Ramos (cell line): ENCODE data around the gene TBC1D22A.

ENCODE experiments used
- in situ Hi-C: fragments of 300-500 bp; cut with MboI; formaldehyde crosslinking; loops from one replicate; pipeline ENCODE4 v1.14.3; 2022; ENCODE audit warnings: low sequenced_read_pairs; ENCODE audit not compliant: unreplicated experiment

Gene TBC1D22A

DNA sequence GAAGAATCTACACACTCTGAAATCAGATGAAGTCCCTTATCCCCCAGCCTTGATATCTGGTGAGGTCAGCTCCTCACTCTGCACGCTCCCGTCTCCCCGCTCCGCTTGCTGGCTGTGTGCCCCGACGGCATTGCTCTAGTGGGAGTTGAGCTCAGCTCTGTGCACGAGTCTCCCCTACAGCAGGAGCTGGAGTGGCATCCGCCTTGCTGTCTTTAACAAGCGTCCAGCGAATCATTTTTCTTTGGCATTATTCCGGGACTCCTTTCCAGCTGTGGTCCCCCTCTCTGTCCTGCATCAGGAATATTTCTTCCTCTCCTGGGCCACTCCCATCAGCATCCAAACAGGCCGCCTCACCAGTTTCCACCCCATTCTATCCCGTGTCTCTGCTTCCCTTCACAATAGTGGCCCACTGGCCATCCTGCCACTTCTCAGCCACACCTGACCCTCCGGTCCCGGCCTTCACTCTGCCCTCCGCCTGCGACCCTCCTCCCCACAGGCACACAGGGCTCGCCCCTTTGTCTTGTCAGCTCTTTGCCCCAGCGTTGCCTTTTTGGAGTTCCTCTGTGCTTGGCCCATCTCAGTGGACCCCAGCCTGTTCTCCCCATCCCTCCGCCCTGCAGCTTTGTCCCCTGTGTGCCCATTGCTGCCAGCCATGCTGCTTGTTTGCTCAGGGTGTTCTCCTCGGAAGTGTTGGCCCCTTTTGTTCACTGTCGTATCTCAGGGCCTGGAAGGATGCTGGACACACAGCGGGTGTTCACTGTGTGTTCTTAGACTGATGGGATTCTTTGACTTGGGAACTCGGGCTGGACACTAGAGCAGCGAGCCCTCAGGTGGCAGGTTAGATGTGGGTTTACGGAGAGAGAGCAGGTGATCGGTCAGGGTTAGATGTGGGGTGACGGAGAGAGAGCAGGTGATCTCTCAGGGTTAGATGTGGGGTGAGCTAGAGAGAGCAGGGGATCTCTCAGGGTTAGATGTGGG is 441.8 kb downstream of the TBC1D22A start:
- in situ Hi-C loops: no loop called here

DNA sequence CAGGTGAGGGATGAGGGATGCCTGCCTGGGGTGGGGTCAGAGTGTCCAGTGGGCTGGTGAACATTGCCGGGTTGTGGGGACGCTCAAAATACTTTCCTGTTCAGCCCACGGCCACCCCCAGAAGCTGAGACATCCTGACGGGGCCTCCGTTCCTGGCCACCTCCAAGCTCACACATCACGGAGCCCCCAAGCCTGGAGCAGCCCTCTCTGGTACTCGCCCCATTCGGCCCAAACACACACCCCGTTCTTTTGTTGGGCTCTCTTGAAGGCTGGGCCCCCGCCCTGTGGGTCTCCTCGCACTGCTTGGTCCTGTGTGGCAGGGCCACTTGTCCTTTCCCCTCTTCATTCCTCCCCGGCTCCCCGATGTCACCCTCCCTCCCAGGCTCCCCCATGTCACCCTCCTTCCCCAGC is 442.6 kb downstream of the TBC1D22A start:
- in situ Hi-C loops: no loop called here

DNA sequence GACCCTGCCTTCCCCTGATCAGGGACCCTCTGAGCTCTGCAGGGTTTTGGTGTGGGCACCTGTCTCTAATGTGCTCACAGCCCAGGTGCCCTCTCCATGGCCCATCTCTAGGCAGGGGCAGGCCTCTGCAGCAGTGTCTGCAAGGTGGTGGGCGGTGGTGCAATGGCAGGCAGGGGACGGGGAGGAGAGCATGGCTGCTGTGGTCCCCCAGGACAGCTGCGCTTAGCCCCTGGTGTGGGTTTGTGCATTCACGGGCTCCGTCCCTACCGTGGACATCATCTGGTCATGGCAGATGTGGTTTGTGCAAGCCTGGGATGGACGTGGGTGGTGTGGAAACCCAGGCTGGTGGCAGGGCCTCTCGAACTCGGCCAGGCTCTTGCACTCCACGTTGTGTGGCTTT is 443.1 kb downstream of the TBC1D22A start:
- in situ Hi-C loops: no loop called here

DNA sequence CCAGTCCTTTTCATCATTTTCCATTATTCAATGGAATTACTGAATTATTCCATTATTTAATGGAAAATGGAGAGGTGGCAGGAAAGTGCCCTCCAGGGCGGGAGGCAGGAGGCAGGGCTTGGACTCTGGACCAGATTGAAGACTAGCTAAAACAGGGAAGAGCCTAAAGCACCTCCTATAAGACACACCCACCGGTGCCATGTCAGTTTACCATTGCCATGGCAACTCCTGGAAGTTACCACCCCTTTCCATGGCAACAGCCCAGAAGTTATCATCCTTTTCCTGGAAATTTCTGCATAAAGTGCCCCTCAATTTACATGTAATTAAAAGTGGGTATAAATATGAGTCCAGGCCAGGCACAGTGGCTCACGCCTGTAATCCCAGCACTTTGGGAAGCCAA is 443.7 kb downstream of the TBC1D22A start:
- in situ Hi-C loops: no loop called here

DNA sequence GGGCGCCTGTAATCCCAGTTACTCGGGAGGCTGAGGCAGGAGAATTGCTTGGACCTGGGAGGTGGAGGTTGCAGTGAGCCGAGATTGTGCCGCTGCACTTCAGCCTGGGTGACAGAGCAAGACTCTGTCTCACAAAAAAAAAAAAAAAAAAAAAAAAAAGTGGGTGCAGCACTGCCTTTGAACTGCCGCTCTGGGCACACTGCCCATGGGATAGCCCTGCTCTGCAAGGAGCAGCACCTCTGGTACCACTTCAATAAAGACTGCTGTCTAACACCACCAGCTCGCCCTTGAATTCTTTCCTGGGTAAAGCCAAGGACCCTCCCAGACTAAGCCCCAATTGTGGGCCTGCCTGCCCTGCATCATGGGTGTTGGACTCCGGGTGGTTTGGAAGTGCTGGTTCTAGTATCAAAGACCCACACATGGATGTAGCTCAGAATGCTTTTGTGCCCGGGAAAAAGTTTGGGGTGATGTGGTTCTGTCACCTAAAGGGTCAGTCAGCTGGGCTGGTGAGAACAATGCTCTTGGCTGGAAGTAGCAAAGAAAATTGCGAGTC is 444.3 kb downstream of the TBC1D22A start:
- in situ Hi-C loops: no loop called here

DNA sequence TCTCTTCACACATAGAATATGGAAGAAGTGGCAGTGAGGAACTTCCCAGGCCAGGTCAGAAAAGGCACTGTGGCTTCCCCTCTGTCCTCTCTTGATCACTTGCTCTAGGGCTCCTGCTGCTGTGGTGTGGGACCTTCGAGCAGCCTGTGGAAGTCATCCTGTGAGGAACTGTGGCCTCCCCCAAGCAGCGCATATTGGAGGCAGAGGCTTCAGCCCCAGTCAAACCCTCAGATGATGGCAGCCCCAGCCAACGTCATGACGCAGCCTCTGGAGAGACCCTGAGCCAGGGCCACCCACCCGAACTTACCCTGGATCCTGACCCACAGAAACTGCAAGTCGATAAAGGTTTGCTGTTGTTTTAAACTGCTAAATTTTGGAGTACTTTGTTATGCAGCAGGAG is 444.9 kb downstream of the TBC1D22A start:
- in situ Hi-C loops: no loop called here

DNA sequence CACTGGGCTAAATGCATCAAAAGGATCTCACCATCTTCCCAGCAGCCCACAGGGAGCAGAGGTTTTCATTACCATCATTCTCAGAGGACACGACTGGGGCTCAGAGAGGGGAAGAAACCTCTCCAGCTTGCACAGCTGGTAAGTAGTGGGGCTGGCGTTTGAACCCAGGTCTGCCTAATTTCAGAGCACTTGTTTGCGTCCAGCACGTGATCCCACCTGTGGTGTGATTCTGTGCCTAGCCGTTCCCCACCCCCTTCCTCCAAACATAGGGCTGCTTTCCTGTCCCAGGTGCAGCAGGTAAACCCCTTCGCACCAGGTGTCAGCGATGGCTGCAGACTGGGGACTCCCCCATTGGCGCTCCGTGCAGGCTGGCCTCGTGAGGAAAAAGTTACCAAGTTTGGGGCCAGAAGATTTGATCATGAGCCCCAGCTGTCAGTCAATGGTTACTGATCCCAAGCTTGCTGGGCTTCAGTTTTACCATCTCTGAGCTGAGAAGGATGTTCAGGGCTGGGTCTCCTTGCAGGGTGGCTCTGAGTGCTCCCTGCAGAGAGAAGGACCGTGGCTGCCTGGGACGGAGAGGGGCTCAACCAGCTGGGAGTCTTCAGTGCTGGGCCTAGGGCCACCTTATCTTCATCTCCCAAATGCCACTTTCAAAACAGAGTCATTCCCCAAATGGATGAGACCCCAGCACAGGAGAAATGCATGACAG is 445.6 kb downstream of the TBC1D22A start:
- in situ Hi-C loops: no loop called here

DNA sequence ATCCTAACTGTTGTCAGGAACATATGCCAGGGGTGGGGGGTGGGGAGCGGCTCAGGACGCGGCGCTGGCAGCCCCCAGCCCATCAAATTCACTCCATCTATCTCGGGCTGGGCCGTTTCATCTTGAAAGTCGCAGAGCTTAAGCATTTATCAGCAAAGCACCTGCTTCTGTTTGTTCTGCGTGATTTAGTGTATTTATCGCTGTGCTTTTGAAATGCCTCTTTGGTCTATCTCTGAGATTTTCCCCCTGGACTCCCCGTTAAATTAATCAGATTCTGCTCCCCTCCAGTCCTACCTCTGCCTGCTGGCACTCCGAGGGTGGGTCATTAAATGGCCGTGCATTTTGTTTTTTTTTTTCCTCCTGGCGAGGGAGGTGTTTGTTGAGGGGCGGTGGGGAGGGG is 446.2 kb downstream of the TBC1D22A start:
- in situ Hi-C loops: no loop called here

DNA sequence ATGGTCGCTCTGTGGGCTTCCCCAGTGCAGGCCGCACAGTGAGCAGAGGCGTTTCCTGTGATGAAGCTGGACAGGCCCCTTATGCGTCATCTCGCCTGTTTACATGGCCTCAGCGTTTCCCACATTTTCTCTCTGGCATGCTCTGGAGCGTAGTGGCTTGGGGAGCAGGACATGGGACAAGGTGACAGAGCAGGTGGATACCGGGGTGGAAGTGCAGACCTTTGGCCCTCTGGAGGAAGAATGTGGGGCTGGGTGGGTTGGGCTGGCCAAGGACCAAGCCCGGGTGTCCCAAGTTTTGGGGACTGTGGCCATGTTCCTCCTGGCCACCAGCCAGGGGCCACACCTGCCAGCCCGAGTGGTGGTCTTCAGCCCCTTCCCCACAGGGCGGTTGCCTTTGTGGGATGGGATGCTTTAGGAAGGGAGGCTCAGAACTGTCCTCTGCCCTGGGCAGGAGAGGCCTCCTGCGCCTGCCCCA is 446.6 kb downstream of the TBC1D22A start:
- in situ Hi-C loops: no loop called here

DNA sequence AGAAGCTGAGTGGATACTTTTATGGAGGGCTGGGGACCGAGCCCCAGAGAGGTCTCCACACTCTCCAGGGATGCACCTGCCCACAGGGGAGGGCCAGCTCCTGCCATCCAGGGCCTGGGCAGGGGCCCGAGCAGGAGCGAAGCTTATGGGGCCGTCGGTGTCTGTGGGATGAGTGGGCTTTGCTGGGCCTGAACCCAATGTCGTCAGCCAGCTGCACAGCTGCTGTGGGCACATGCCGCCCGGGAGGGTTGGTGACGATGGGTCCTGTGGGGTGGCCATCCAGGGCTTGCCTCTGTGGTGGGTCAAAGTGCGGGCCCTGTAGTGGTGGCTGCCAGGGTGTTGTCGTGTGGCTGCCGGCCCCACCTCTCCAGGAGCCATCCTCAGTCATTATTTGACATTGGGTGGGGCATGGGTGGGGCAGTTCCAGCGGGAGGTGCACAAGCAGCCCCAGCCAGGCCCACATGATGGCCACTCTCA is 447.1 kb downstream of the TBC1D22A start:
- in situ Hi-C loops: no loop called here

DNA sequence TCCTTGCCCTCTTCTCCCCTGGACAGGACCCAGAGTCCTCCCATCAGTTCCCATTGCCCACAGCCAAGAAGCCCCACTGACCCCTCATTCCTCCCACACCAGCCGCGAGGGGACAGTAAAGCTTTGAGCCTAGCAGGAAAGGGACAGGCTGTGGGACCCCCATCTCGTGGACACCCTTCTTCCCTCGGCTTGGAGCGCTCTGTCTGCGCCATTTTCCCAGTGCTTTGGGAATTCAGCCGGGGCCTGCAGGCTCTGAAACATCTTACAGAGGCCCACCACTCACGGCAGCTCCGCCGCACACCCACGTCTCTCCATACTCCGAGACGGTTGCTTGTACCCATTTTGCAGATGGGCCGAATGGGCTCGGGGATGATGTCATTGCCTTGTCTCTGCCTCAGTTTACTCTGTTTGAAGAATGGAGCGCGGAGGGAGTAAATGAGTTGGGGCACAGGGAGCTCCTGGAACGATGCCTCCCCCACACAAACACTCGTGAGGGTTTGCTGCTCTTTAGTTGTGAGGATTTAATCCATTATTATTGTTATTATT is 447.7 kb downstream of the TBC1D22A start:
- in situ Hi-C loops: no loop called here

DNA sequence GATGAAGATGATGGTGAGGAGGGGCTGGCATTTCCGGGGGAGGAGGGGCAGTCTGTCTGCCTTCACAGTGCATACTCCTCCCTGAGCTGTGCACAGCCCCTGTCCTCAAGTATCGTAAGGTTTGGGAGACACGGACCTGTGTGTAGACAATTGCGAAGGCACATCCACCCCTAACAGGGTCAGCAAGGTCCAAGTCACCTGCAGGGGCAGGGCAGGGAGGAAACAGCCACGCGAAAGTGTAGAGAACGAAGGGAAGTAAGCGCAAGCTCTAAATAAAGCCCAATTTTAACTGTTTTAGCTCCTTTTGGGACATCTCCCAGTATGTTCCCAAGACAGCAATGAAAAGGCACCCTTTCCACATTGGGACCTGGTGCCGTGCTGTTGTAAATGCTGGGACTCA is 448.2 kb downstream of the TBC1D22A start:
- in situ Hi-C loops: no loop called here

DNA sequence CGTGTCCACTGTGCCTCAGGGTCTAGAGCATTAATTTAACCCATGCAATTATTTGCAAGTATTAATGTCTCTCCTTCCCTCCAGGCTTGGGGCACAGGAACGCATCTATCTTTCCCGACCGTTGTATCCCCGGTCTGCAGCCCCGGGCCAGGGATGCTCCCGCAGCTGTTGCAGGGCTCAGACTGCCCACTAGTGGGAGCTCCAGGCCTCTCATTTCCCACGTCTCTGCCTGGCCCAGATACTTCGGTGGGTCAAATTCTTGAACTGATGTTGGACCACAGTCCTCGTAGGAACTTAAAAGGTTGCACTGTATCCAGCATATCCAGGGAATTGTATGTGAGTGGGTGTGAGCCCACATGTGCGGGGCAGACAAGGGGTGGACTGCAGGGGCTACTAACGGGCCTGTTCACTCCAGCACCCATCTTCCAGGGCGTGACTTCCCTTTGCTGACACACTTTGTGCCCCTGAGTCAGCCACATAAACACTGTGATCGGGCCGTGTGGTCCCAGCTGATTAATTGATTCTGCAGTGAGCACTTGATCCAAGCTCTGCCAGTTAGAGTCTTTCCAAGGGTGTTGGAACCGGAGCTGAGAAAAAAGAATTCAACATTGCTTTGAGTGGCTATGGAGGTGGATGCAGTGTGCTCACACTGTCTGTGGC is 451.3 kb downstream of the TBC1D22A start:
- in situ Hi-C loops: no loop called here

DNA sequence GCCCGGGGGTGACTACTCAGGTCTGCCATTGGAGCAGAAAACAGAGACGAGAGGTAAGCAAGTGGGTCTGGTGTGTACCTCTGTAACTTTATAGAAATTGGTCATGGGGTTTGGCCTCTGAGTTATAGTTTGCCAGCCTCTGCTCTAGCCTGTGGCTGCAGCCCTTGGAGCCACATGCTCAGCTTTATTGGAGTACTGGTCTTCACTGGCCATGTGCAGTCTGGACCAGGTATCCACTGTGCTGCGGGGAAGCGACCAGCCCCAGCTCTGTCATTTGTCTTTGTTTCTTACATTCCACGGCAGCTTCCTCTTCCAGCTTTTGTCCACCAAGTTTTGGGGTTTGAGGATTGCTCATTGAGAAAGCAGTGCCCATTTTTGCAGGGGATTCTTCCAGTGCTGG is 453.4 kb downstream of the TBC1D22A start:
- in situ Hi-C loops: no loop called here

DNA sequence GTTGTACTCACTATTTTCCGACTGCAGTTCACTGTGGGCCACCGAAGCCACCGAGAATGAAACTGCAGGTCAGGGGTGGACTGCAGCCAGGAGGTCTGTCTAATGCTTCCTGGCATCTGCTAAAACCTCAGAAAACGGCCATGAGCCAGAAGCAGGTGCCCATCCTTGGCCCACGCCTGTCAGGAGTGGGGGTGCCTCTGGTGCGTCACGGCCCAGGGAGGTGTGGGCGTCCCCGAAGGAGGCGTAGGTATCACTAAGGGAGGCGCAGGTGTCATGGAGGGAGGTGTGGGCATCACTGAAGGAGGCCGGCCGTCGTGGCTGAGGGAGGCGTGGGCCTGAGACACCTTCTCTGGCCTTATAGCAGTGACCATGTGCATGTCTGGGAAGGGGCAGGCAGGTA is 456.2 kb downstream of the TBC1D22A start:
- in situ Hi-C loops: no loop called here

DNA sequence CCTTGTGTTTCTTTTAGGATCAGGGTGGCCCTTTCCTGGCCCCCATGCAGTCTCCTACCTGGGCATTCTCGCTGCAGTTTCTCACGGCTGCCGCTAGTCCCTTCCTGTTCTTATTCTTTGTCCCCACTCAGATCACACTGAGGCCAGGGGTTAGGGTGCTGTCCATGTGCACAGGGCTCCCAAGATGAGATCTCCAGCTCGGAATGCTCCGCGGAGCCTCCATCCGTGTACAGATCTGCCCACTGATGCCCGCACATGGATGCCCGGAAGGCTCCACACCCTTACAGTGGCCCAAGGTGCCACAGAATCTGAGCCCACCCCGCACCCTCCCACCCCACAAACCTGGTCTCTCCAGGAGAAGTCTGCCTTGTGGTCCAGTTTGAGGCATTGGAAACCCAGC is 457.3 kb downstream of the TBC1D22A start:
- in situ Hi-C loops: no loop called here

DNA sequence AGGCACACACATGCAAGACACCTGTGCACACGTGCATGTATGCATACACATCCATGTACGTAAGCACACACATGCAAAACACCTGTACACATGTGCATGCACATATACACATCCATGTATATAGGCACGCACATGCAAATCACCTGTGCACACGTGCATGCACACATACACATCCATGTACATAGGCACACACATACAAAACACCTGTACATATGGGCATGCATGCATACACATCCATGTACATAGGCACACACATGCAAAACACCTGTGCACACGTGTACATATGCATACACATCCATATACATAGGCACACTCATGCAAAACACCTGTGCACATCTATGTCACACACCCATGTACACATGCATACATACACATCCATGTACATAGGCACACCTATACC is 458.3 kb downstream of the TBC1D22A start:
- in situ Hi-C loops: no loop called here

DNA sequence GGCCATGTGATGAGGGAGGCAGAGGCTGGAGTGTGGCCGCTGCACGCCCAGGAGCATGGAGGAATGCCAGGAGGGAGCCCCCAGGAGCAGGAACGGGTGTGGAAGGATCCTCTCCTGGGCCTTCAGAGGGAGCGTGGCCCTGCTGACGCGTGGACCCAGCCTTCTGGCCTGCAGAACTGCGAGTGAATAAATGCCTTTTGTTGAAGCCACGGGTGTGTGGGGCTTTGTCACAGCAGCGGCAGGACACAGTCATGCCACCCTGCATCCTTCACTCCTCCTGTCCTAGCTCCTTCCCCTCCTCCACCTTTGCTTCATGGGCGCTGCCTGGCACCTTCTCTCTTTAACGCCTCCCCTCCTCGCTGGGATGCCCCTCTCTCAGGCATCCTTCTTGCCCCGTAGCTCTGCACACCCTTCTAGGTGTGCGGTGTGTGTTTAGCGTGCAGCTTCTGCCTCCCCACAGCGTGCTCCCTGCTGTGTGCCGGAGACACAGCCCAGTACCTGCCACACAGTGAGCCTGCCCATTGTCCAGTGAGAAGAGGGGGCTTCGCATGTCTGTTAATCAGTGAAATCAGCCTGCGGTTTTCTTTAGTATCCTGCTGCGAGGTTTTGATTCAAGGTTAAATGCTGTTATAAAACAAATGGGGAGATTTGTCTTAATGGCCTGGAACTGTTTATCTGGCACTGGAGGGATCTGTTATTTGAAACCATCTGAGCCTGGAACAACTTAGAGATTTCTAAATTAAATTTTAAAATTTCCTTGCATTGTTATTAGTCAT is 459.6 kb downstream of the TBC1D22A start:
- in situ Hi-C loops: no loop called here
